ENCODE data around the gene CACNA2D4. TPM values are rescaled to one million over a fixed set of nuclear protein-coding genes. Genes with fewer than 3 reads are reported as not detected.
A peak's percentile ranks its signal among the peaks of the same experiment; 100 is the strongest.

The CACNA2D4 gene
- 2.1 TPM for polyA plus RNA-seq (2012; ENCODE audit: low read depth, missing spikeins)

- TF ChIP-seq PAX5 (IDR thresholded peaks at IDR 0.05; ENCODE audit: insufficient read depth, low read length, severe bottlenecking), result no peak
- TF ChIP-seq POU2F2 (IDR thresholded peaks at IDR 0.05; ENCODE audit: low read depth, low read length), result no peak
- TF ChIP-seq SPI1 (IDR thresholded peaks at IDR 0.05; ENCODE audit: low read depth, low read length), result no peak
- TF ChIP-seq TAF1 (IDR thresholded peaks at IDR 0.05; ENCODE audit: low read depth, low read length), result no peak
- TF ChIP-seq POLR2A (IDR thresholded peaks at IDR 0.05; ENCODE audit: low read depth, low read length), result no peak
- no peak for TF ChIP-seq POLR2AphosphoS5 (IDR thresholded peaks at IDR 0.05; ENCODE audit: low read depth, low read length)
- DNase-seq (ENCODE audit: insufficient read length, low spot score) (no peak), FAIRE-seq (no peak)
These were observed at the start of gene CACNA2D4 for GRCh38 chr12:1918081-1918883. Gene CACNA2D4, minus strand, starts transcription at chr12:1918652. Its CDS starts 179 bp downstream, at chr12:1918473.

- DNase-seq (ENCODE audit: insufficient read length, low spot score), result no peak
- FAIRE-seq, result peak; percentile 33
These were observed 48.2 kb upstream of the CACNA2D4 start for GRCh38 chr12:1966561-1967226.

GRCh38 chr12:1965916-1966315, 47.5 kb upstream of the CACNA2D4 start:
- FAIRE-seq (no peak), DNase-seq (ENCODE audit: insufficient read length, low spot score) (no peak)
- no peak for TF ChIP-seq SPI1 (IDR thresholded peaks at IDR 0.05; ENCODE audit: low read depth, low read length)
- TF ChIP-seq TAF1 (IDR thresholded peaks at IDR 0.05; ENCODE audit: low read depth, low read length), result no peak
- TF ChIP-seq POU2F2 (IDR thresholded peaks at IDR 0.05; ENCODE audit: low read depth, low read length), result no peak
- TF ChIP-seq POLR2A (IDR thresholded peaks at IDR 0.05; ENCODE audit: low read depth, low read length), result no peak
- no peak for TF ChIP-seq POLR2AphosphoS5 (IDR thresholded peaks at IDR 0.05; ENCODE audit: low read depth, low read length)
- no peak for TF ChIP-seq PAX5 (IDR thresholded peaks at IDR 0.05; ENCODE audit: insufficient read depth, low read length, severe bottlenecking)

More at GRCh38 chr12:1966561-1967226, 48.2 kb upstream of the CACNA2D4 start:
- TF ChIP-seq SPI1 (IDR thresholded peaks at IDR 0.05; ENCODE audit: low read depth, low read length) (no peak), PAX5 (IDR thresholded peaks at IDR 0.05; ENCODE audit: insufficient read depth, low read length, severe bottlenecking) (no peak), POLR2A (IDR thresholded peaks at IDR 0.05; ENCODE audit: low read depth, low read length) (no peak), POU2F2 (IDR thresholded peaks at IDR 0.05; ENCODE audit: low read depth, low read length) (no peak), TAF1 (IDR thresholded peaks at IDR 0.05; ENCODE audit: low read depth, low read length) (no peak), POLR2AphosphoS5 (IDR thresholded peaks at IDR 0.05; ENCODE audit: low read depth, low read length) (no peak)

GRCh38 chr12:1962051-1963020, 43.9 kb upstream of the CACNA2D4 start:
- DNase-seq (ENCODE audit: insufficient read length, low spot score), result no peak
- TF ChIP-seq PAX5 (IDR thresholded peaks at IDR 0.05; ENCODE audit: insufficient read depth, low read length, severe bottlenecking), result no peak
- TF ChIP-seq POLR2AphosphoS5 (IDR thresholded peaks at IDR 0.05; ENCODE audit: low read depth, low read length), result no peak
- TF ChIP-seq SPI1 (IDR thresholded peaks at IDR 0.05; ENCODE audit: low read depth, low read length), result no peak
- TF ChIP-seq POU2F2 (IDR thresholded peaks at IDR 0.05; ENCODE audit: low read depth, low read length), result no peak
- TF ChIP-seq POLR2A (IDR thresholded peaks at IDR 0.05; ENCODE audit: low read depth, low read length), result no peak
- TF ChIP-seq TAF1 (IDR thresholded peaks at IDR 0.05; ENCODE audit: low read depth, low read length), result no peak
- no peak for FAIRE-seq

GRCh38 chr12:1956716-1957115, 38.3 kb upstream of the CACNA2D4 start:
- FAIRE-seq (no peak), DNase-seq (ENCODE audit: insufficient read length, low spot score) (no peak)
- TF ChIP-seq POLR2A (IDR thresholded peaks at IDR 0.05; ENCODE audit: low read depth, low read length), result no peak
- no peak for TF ChIP-seq POU2F2 (IDR thresholded peaks at IDR 0.05; ENCODE audit: low read depth, low read length)
- no peak for TF ChIP-seq TAF1 (IDR thresholded peaks at IDR 0.05; ENCODE audit: low read depth, low read length)
- no peak for TF ChIP-seq POLR2AphosphoS5 (IDR thresholded peaks at IDR 0.05; ENCODE audit: low read depth, low read length)
- no peak for TF ChIP-seq PAX5 (IDR thresholded peaks at IDR 0.05; ENCODE audit: insufficient read depth, low read length, severe bottlenecking)
- TF ChIP-seq SPI1 (IDR thresholded peaks at IDR 0.05; ENCODE audit: low read depth, low read length), result no peak

- no peak for FAIRE-seq
- TF ChIP-seq POU2F2 (IDR thresholded peaks at IDR 0.05; ENCODE audit: low read depth, low read length) (no peak), POLR2A (IDR thresholded peaks at IDR 0.05; ENCODE audit: low read depth, low read length) (no peak), POLR2AphosphoS5 (IDR thresholded peaks at IDR 0.05; ENCODE audit: low read depth, low read length) (no peak)
- DNase-seq (ENCODE audit: insufficient read length, low spot score), result no peak
These were observed 31.5 kb upstream of the CACNA2D4 start for GRCh38 chr12:1949771-1950470.

GRCh38 chr12:1948883-1949282, 30.4 kb upstream of the CACNA2D4 start:
- DNase-seq (ENCODE audit: insufficient read length, low spot score), result no peak
- no peak for FAIRE-seq
- TF ChIP-seq POLR2A (IDR thresholded peaks at IDR 0.05; ENCODE audit: low read depth, low read length), result no peak
- no peak for TF ChIP-seq SPI1 (IDR thresholded peaks at IDR 0.05; ENCODE audit: low read depth, low read length)
- no peak for TF ChIP-seq PAX5 (IDR thresholded peaks at IDR 0.05; ENCODE audit: insufficient read depth, low read length, severe bottlenecking)
- no peak for TF ChIP-seq POU2F2 (IDR thresholded peaks at IDR 0.05; ENCODE audit: low read depth, low read length)
- no peak for TF ChIP-seq POLR2AphosphoS5 (IDR thresholded peaks at IDR 0.05; ENCODE audit: low read depth, low read length)
- no peak for TF ChIP-seq TAF1 (IDR thresholded peaks at IDR 0.05; ENCODE audit: low read depth, low read length)

GRCh38 chr12:1947081-1947480, 28.6 kb upstream of the CACNA2D4 start:
- DNase-seq (ENCODE audit: insufficient read length, low spot score), result no peak
- no peak for FAIRE-seq
- TF ChIP-seq SPI1 (IDR thresholded peaks at IDR 0.05; ENCODE audit: low read depth, low read length) (no peak), POU2F2 (IDR thresholded peaks at IDR 0.05; ENCODE audit: low read depth, low read length) (no peak), TAF1 (IDR thresholded peaks at IDR 0.05; ENCODE audit: low read depth, low read length) (no peak), POLR2A (IDR thresholded peaks at IDR 0.05; ENCODE audit: low read depth, low read length) (no peak), POLR2AphosphoS5 (IDR thresholded peaks at IDR 0.05; ENCODE audit: low read depth, low read length) (no peak), PAX5 (IDR thresholded peaks at IDR 0.05; ENCODE audit: insufficient read depth, low read length, severe bottlenecking) (no peak)

Measured in GM12891 (cell line).